G401 (cell line): Measurements from ENCODE around the gene SND1. TPM values are rescaled to one million over a fixed set of nuclear protein-coding genes. Genes with fewer than 3 reads are reported as not detected.

ENCODE experiments used
- DNase-seq: peaks from one replicate; pipeline ENCODE4 v3.0.0-alpha.2; 2015; ENCODE audit warnings: low spot score
- in situ Hi-C: cut with HindIII; loops from 2 replicates; pipeline ENCODE4 v1.10.0; 2016; ENCODE audit warnings: low sequenced_read_pairs, mixed read lengths
- total RNA-seq: library from RNA; depleted of rRNA; stranded (reverse); fragments of >200 nt; shearing (Covaris generic); gene quantifications from 2 replicates; pipeline ENCODE4 v1.2.3, GENCODE V29; 2014; rRNA removed

Gene SND1
- total RNA-seq, 1 experiment from 2014 or later = 98.0 TPM

GRCh38 chr7:128135515-128136214 lies 483.7 kb downstream of the SND1 start:
- in situ Hi-C loops = no loop called here
- DNase-seq = peak; percentile 49

GRCh38 chr7:128136215-128136597 lies 484.2 kb downstream of the SND1 start:
- DNase-seq = no peak
- in situ Hi-C loops = no loop called here

DNA sequence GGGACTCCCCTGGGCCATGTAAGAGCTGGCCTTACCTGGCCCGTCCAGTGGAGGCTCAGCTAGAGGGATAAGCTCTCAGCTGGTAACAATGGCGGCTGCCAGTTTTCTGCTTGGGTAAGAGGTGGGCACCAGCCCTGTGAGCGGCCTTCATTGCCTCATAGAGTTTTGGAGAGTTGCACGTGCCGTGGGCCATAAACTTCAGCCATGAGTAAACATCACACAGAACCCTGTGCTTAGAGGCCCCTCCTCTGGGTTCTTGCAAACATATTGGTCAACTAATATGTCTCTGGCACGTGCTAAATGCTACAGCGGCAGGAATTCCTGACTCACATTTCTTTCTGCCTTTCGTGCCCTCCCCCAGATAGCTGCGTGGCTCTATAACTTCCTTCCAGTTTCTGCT lies 485.2 kb downstream of the SND1 start:
- no peak for DNase-seq
- in situ Hi-C loops = no loop called here

- in situ Hi-C loops = no loop called here
- DNase-seq = no peak
Observed at GRCh38 chr7:128139406-128139805, 487.4 kb downstream of the SND1 start.

- in situ Hi-C loops = no loop called here
- DNase-seq = no peak
Observed at GRCh38 chr7:128141683-128142195, 489.7 kb downstream of the SND1 start.

Other genes starting within 250 kb of the SND1 start
- gene GCC1, start 66.6 kb upstream of the SND1 start, total RNA-seq = 12.0 and 19.4 TPM in 2 replicates
- 459 and 527 TPM in 2 replicates for gene ARF5, start 63.8 kb upstream of the SND1 start, total RNA-seq
- 0.43 and 6.6 TPM in 2 replicates for gene FSCN3, start 58.5 kb upstream of the SND1 start, total RNA-seq
- gene PAX4, start 34.1 kb upstream of the SND1 start, total RNA-seq = not detected in 2 replicates